ENCODE measurements around the gene SLC12A7.
A peak's percentile ranks its signal among the peaks of the same experiment; 100 is the strongest.

DNA sequence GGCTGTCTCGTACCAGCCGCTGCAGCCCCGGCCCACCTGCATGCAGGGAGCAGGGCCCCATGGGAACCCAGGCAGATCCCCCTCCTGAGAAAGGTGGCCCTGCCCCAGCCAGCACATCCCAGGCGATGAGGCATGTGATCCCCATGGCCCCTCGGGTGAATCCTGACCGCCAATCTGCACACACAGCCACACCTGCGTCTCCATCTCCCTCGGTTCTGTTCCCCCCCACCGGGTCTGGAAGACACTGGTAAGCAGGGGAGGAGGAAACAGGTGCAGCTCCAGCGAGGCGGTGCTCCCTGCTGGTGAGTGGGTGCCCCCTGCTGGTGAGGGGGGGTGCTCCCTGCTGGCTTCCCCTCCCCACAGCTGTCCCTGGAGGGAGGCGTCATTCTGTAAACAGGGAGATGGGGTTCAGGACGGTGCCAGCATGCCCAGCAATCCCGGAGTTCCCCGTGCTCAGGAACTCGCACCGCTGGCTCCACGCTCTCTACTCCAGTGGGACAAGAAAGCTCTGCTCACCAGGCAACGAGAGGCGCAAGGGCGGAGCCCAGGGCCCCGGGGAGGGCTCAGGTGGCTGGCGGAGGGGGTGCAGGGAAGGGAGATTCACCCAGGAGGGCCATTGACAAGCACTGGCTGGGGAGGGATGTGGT, 28.4 kb upstream of the SLC12A7 start:
- TF ChIP-seq, protein P1, sequence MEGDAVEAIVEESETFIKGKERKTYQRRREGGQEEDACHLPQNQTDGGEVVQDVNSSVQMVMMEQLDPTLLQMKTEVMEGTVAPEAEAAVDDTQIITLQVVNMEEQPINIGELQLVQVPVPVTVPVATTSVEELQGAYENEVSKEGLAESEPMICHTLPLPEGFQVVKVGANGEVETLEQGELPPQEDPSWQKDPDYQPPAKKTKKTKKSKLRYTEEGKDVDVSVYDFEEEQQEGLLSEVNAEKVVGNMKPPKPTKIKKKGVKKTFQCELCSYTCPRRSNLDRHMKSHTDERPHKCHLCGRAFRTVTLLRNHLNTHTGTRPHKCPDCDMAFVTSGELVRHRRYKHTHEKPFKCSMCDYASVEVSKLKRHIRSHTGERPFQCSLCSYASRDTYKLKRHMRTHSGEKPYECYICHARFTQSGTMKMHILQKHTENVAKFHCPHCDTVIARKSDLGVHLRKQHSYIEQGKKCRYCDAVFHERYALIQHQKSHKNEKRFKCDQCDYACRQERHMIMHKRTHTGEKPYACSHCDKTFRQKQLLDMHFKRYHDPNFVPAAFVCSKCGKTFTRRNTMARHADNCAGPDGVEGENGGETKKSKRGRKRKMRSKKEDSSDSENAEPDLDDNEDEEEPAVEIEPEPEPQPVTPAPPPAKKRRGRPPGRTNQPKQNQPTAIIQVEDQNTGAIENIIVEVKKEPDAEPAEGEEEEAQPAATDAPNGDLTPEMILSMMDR (conservative IDR thresholded peaks at IDR 0.05; ENCODE audit: low read length), result peak; percentile 92
- TF ChIP-seq EZH2phosphoT487 (IDR thresholded peaks at IDR 0.05; ENCODE audit: borderline replicate concordance, low read depth, low read length), result no peak
